Fibroblast of mammary gland (primary cell): ENCODE results near the gene TNFAIP3.

ENCODE experiments used
- DNase-seq: peaks from one replicate; pipeline ENCODE4 v3.0.0-alpha.2; 2010; ENCODE audit warnings: low read depth
- H3K4me3 ChIP-seq: 2 replicates; pipeline ENCODE4 v1.5.1; 2011; ENCODE audit warnings: low read depth, mild to moderate bottlenecking, low read length, moderate library complexity; ENCODE audit not compliant: control insufficient read depth
- CTCF ChIP-seq: conservative IDR thresholded peaks from 2 replicates; pipeline ENCODE4 v1.5.1; 2011; ENCODE audit warnings: low read depth, low read length, inconsistent platforms; ENCODE audit not compliant: control insufficient read depth, insufficient read depth

The TNFAIP3 gene

GRCh38 chr6:137823826-137824555 is 43.1 kb upstream of the TNFAIP3 start:
- TF ChIP-seq CTCF, result no peak
- DNase-seq, result peak; percentile 51

GRCh38 chr6:137824556-137824879 is 42.5 kb upstream of the TNFAIP3 start:
- DNase-seq, result no peak
- TF ChIP-seq CTCF, result no peak
- no peak overlapping the region for H3K4me3 ChIP-seq

More at GRCh38 chr6:137823826-137824555, 43.1 kb upstream of the TNFAIP3 start:
- no peak overlapping the region for H3K4me3 ChIP-seq

- no peak overlapping the region for H3K4me3 ChIP-seq
- no peak for TF ChIP-seq CTCF
- no peak for DNase-seq
Observed at GRCh38 chr6:137824896-137825295, 42.2 kb upstream of the TNFAIP3 start.

- no peak for TF ChIP-seq CTCF
- no peak for DNase-seq
- H3K4me3 ChIP-seq, result no peak overlapping the region
Observed at GRCh38 chr6:137827411-137827940, 39.6 kb upstream of the TNFAIP3 start.

- no peak for TF ChIP-seq CTCF
- DNase-seq, result no peak
- no peak overlapping the region for H3K4me3 ChIP-seq
Observed at GRCh38 chr6:137827977-137828810, 38.9 kb upstream of the TNFAIP3 start.

- DNase-seq, result peak; percentile 52
- H3K4me3 ChIP-seq, result no peak overlapping the region
- no peak for TF ChIP-seq CTCF
Observed at GRCh38 chr6:137829641-137830083, 37.4 kb upstream of the TNFAIP3 start.
